Activated CD4-positive, CD25-positive, alpha-beta regulatory T cell treated with anti-CD3 and anti-CD28 coated beads, Interleukin-2, amount 50 U/mL, for 16 hours (primary cell): Measurements from ENCODE around the gene EAF1.
A peak's percentile ranks its signal among the peaks of the same experiment; 100 is the strongest.
"Not testable (repeated sequence)": the region's sequence is repeated elsewhere in the genome, so short reads cannot be mapped to it uniquely, and the experiment has no call there.

Source experiments
- DNase-seq: peaks from one replicate; pipeline ENCODE4 v3.0.0-alpha.2; 2020; ENCODE audit warnings: low read depth, low spot score

EAF1 gene

GRCh38 chr3:15427182-15427880, at the start of gene EAF1, which contains the start of gene METTL6:
Gene EAF1 (plus strand): TSS chr3:15427598. CDS start chr3:15427780, 182 bp downstream.
Gene METTL6 (minus strand): TSS chr3:15427544. CDS start chr3:15426511, 1,033 bp downstream.
- peak; percentile 75 for DNase-seq

- DNase-seq, result peak; percentile 95
Measured at GRCh38 chr3:15377961-15378791, 49.2 kb upstream of the EAF1 start.

- no peak for DNase-seq
Measured at GRCh38 chr3:15380980-15381890, 46.2 kb upstream of the EAF1 start.

- no peak for DNase-seq
Measured at GRCh38 chr3:15382405-15382923, 44.9 kb upstream of the EAF1 start.

GRCh38 chr3:15384510-15385237, 42.7 kb upstream of the EAF1 start:
- DNase-seq, result no peak

GRCh38 chr3:15385238-15385695, 42.1 kb upstream of the EAF1 start:
- not testable (repeated sequence) for DNase-seq

- DNase-seq, result no peak
Measured at GRCh38 chr3:15385901-15386653, 41.3 kb upstream of the EAF1 start.

- DNase-seq, result not testable (repeated sequence)
Measured at GRCh38 chr3:15386654-15386955, 40.8 kb upstream of the EAF1 start.

GRCh38 chr3:15387171-15387581, 40.2 kb upstream of the EAF1 start:
- no peak for DNase-seq

- DNase-seq, result no peak
Measured at GRCh38 chr3:15387735-15388134, 39.7 kb upstream of the EAF1 start.

GRCh38 chr3:15388335-15388734, 39.1 kb upstream of the EAF1 start:
- DNase-seq, result not testable (repeated sequence)

- no peak for DNase-seq
Measured at GRCh38 chr3:15390460-15390859, 36.9 kb upstream of the EAF1 start.

- DNase-seq, result no peak
Measured at GRCh38 chr3:15391007-15391406, 36.4 kb upstream of the EAF1 start.

- DNase-seq, result not testable (repeated sequence)
Measured at GRCh38 chr3:15393252-15393651, 34.1 kb upstream of the EAF1 start.

- not testable (repeated sequence) for DNase-seq
Measured at GRCh38 chr3:15398731-15399133, 28.7 kb upstream of the EAF1 start.

GRCh38 chr3:15399970-15400369, 27.4 kb upstream of the EAF1 start:
- no peak for DNase-seq

GRCh38 chr3:15401936-15402335, 25.5 kb upstream of the EAF1 start:
- no peak for DNase-seq

- DNase-seq, result no peak
Measured at GRCh38 chr3:15403495-15403894, 23.9 kb upstream of the EAF1 start.

- DNase-seq, result no peak
Measured at GRCh38 chr3:15403965-15404364, 23.4 kb upstream of the EAF1 start.

GRCh38 chr3:15404767-15405166, 22.6 kb upstream of the EAF1 start:
- DNase-seq, result no peak
